Measurements from ENCODE around the gene NADK2. TPM values are rescaled to one million over a fixed set of nuclear protein-coding genes. Genes with fewer than 3 reads are reported as not detected.
A peak's percentile ranks its signal among the peaks of the same experiment; 100 is the strongest.

Gene NADK2
- total RNA-seq, 1 donor from 2014 or later: 36.8 TPM

DNA sequence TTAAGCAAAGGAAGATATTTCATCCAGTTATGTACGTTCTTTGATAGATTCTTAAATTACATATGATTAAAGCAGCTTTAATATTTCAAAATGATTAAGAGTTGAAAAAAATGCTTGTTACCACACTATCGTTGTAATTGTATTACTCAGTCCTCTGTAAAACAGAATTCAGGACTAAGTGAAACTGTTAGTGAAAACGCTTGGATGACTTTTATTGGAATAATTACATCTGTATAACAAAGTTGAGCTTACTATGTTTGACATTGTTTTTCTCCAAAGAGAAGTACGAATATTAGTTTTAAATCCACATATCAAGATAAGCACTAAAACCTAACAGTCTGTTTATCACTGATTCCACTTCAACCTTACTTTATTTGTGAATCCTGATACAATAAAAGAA lies 8.7 kb upstream of the NADK2 start:
- no peak for DNase-seq (ENCODE audit: low spot score)

DNA sequence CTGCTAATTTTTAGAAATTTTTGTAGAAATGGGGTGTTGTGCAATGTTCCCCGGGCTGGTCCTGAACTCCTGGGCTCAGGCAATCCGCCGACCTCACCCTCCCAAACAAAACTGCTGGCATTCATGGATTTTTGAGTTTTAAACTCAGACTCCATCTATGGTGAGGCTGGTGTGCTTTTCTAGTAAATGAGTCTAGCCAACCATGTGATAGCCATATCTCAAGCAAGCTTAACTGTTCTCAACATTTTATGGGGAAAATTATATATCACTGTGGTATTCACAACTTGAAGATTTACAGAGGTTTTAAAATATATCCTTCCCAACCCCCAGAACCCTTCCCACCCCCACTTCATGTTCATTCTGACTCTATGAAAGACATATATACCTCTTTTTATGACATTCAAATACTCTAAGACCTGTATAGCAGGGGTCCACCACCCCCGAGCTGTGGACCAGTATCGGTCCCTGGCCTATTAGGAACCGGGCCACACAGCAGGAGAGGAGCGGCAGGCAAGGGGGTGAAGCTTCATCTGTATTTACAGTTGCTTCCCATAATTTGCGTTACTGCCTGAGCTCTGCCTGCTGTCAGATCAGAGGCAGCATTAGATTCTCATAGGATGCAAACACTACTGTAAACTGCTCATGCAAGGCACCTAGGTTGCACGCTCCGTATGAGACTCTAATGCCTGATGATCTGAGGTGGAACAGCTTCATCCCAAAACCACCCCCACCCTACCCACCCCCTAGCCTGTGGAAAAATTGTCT lies 4.5 kb upstream of the NADK2 start:
- no peak for DNase-seq (ENCODE audit: low spot score)

DNA sequence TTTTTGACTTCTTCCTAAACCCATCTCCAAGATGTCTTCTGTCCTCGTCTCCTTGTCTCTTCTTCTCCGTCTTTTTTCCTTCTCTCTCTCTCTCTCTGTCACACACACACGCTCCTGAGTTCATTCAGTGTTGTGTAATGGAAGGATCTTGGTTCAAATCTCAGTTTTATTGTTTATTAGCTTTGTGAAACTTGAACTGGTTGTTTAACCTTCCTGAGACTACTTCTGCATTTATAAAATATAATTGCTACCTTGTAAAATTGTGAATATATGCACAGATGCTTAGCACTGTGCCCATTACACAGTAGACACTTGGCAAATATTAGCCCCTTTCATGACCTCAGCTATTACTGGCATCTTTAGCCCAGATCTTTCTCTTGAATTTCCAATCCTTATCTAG lies 2.4 kb upstream of the NADK2 start:
- no peak for DNase-seq (ENCODE audit: low spot score)

DNA sequence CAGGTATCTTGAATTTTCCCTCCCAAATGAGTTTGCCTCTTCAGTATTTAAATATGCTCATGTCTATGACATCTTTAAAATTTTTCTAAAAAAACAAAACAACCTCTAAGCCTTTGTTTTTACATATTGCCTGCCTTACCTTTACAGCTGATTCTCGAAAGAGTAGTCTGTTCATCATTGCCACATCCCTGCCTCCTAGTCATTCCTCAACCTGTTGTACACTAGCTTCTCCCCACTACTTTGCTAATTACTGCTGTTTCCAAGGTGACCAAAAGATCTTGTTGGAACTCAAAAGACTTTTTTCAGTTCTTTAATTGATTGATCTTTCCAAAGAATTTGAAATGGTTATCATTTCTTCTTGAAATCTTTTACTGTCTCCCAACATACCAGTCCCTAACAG lies 1.9 kb upstream of the NADK2 start:
- no peak for DNase-seq (ENCODE audit: low spot score)

DNA sequence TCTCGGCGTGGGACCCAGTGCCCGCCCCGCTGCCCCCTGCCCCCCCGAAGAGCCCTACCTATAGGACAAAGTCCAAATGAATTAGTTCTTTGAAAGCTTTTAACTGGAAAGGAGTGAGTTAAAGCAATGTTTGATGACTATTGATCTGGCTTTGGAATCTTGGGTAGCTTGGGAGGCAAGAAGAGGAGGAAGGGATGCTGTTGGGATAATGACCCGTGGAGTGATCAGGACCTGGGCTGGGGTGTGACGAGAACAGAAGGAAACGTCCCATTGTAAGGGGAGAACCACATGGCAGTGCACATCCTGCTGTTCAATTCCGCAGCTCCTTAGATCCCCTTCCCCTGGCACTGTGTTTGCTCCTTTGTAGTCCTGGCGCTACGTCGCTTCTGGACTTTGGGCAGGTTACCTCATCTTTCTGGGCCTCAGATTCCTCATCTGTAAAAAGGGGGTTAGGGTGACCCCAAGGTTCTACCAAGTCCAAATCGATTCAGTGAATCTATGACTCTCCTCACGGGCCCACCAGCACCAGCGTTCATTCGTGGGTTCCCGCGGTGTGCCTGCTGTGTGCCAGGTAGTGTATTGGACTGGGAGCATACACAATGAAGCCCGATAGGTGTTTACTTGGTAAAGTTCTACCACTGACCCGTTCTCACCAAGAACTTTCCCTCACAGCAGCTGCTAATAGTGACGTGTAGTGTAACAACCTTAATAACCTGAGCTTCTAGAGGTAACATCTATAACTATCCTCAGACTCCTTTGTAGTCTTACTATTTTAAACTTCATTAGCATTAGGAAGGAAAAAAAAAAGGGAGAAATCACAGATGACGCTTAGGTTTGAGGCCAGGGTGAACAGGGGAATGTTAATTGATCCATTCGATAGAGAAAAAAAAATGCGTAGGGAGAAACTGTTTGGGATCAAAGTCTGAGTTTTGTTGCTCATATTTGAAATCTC lies 1.1 kb upstream of the NADK2 start:
- no peak for DNase-seq (ENCODE audit: low spot score)

DNA sequence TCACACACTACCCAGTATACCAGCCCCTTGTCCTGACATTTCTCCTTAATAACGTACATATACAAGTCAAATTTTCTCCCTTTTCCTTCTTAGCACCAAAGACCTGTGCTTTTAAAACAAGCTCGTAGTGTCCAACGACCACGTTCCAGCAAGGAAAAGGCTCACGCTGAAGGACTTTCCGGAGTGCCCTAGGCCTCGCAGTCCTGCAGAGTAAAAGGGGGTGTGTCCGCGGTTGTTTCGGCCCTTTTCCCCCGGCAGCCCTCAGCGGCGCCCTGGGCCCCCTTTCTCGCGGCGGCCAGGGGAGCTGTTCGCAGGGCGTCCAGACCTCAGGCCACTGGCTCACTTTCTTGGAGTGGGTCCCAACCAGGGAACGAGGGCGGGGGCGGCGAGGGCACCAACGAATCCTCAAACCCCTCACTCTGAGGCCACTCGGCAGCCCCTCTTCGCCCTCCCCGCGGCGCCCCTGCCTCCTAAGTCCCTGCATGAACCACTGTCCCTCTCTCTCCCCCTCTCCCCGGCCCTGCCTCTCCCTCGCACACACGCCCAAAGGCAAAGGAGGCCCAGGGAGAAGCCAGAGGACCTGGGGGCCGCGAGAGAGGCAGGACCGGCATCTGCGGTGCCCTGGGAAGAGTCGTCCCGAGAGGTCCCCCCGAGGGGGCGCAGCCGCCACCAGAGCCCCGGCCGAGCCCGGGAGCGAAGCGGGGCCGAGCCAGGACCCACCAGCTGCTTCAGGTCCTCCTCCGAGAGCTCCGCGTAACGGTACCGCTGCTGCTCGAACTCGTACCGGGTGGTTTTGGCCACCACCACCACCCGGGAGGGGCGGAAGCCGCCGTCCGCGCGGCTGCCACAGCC lies 720 bp downstream of the NADK2 start:
- DNase-seq (ENCODE audit: low spot score): peak; percentile 53

DNA sequence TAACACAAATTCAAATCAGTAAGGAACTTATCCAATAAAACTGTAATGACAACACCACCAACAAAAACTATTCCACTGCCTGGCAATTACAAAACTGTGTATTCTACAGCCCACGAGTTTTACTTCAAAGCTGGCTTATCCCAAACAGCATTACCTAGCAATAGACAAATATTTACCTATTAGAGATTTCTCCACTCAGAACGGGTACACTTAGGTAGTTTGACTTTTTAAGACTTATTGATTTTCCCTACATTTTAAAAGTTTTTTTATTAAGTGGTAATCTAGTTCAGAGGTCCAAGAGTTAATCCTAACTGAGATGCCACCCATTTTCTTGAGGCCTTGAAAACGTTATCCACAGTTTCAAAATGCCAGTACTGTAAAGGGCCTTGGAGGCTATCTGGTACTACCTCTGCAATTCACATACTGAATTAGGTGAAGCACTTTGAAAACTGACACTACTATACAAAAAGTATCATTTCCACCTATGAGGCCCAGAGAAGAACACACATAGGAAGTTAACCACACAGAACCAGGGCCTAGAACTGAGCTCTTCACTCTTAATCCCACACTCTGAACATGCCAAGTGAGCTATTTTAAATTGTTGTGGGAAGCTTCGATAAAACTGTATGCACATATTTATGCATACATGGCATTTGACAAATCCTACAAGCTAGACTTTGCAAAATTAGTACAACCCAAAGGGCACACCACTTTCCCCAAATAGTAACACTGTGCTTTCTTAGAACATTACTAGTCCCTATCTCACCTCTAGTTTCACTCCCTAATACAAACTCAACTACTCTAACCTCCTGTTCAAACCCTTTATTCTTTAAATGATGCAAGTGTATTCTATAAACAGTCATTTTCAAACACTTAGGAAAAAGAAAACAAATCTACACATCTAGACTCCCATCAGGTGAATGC lies 2.1 kb downstream of the NADK2 start:
- DNase-seq (ENCODE audit: low spot score): no peak

DNA sequence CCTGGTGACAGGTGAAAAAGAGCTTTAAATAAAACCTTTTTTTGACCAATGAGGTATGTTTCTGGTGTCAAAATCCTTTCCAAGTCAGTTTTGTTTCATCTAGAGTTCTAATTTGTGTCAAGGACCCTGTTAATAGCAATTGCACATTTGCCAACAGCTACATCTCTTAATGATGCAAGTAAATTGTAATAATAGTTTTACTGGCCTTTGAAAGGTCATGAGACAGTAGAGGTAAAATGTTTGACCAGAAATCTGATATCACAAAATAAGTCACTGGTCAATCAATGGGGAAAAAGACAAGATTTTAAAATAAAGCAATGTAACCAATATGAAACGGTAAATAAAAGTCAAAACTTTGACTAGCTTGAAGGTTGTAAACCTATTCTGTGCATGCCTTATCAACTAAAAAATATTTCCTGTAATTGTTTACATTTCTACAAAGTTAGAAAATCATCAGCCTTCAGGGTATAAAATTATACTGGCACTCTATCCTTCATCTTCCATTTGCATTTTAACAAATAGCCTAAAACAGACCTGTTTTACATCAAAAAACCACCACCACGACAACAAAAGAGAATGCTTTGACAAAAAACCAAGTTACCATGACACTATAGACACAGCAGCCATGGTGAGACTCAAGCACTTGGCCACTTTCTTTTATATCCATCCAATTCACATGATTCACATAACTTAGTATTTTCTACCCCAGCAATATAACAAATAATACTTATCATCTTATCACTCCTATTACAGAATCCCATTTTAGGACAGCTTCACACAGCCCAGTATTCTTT lies 3.0 kb downstream of the NADK2 start:
- DNase-seq (ENCODE audit: low spot score): no peak

DNA sequence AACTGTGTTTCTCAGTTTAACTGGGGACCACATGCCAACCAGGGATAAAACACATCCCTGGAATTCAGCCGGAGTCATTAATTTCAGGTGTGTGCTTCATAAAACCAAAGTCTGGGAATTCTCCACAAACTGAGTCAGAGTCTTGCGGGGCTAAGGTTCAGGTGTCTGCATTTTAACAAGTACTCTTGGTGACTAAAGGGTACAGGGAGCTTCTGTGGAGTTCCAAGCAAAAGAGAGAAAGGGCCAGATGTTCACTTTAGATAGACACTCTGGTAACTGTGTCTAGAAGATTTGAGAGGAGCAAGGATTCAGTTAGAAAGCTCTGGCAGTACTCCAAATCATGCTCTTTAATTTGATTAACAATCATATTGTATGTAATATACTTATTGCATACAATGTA lies 4.0 kb downstream of the NADK2 start:
- DNase-seq (ENCODE audit: low spot score): no peak

DNA sequence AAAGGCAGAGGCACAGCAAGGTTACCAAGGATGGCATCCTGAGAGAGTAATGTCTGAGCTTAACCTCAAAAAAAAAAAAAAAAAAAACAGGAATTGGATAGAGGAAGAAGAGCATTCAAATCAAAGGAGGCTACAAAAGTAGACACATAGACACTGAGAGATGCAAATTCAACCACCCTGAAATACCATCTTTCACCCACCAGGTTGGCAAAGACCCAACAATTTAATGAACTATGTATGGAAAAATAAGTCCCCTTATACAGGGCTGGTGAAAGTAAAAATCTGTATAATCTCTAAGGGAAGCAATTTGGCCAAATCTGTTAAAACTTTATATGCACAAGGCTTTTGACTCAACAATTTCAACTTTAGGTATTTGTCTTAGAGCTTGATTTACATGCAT lies 4.9 kb downstream of the NADK2 start:
- DNase-seq (ENCODE audit: low spot score): no peak

DNA sequence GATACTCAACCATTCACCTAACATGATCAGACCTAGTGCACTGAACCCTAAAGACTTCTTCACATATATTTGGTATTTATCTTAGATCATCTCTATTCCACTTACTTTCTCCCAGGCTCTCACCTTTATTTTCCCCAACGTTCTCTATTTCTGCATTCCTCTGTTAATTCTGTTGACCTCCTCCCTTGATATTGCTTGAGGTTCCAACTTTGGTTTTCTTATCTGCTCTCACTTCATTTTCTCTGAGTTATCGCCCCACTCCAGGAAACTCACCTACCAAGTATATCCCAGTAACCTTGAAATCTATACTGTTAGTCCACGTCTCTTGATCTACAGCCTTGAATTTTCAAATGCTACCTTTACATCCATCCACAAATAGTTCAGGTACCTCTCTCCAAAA lies 9.2 kb downstream of the NADK2 start:
- DNase-seq (ENCODE audit: low spot score): no peak

DNA sequence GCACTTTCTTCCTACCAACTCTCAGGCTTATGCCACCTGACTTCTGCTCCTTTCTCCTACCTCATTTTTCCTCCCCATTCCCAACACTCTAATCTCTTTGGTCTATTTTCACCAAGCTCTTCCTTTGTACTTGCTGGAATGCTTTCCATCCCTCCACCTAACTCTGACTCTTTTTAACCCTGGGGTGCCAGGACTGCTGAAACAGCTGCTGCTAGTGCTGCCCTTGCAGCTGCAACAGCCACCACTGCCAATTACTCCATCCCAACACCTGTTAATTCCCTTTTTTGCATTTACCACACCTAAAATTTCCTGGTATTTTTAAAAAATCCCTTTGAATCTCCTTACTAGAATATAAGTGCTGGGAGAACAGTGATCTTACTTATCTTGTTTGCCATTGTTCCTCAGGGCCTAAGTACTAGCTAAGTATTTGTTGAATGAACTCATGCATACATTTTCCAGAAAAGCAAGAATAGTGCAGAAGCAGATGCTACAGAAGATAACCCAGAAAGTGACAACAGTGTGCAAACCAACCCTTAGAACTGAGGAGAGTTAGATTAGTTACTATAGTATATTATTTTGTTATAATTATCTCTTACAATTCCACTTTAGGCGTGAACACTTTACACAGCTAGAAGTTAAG lies 11.5 kb downstream of the NADK2 start:
- no peak for DNase-seq (ENCODE audit: low spot score)

DNA sequence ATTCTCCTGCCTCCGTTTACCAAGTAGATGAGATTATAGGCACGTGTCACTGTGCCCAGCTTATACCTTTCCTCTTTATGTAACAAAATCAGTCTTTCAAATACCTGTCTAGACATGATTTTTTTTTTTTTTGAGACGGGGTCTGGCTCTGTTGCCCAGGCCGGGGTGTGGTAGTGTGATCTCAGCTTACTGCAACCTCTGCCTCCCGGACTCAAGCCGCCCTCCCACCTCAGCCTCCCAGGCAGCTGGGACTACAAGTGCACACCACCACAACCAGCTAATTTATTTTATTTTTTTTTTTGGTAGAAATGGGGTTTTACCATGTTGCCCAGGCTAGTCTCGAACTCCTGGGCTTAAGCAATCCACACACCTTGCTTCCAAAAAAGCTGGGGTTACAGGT lies 13.2 kb downstream of the NADK2 start:
- DNase-seq (ENCODE audit: low spot score): no peak

DNA sequence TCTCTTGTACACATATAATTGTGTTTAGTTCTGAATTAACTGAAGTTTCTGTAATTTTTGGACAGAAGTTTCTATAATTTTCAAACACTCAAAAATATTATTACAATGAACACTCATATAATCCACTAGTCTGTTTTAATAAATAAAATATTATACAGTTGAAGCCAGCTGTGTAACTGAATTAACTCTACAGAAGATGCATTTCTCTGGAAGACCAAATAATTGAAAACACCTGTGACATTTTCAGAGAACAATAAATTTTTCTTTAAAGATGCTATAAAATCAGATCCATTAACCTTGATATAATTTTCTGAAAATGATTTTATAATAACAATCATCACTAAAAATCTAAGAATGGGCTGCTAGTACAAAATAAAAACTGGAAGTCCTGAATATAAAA lies 14.7 kb downstream of the NADK2 start:
- DNase-seq (ENCODE audit: low spot score): no peak

DNA sequence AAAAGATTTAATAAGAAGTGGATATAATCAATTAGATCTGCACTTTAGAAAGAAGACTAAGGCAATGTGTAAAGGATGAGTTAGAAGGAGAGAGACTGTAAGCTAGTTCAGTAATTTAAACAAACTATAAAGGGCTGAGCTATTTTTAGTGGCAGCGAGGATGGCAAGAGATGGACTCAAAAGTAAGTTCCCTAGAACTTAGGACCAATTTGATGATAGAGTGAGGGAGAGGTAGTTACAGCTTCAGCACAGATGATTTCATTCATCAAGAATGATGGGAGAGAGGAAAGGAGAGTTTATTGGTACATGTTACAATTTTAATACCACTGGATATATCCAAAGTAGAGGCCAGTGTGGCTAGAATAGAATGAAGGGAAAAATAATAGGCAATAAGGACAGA lies 19.1 kb downstream of the NADK2 start:
- DNase-seq (ENCODE audit: low spot score): no peak

DNA sequence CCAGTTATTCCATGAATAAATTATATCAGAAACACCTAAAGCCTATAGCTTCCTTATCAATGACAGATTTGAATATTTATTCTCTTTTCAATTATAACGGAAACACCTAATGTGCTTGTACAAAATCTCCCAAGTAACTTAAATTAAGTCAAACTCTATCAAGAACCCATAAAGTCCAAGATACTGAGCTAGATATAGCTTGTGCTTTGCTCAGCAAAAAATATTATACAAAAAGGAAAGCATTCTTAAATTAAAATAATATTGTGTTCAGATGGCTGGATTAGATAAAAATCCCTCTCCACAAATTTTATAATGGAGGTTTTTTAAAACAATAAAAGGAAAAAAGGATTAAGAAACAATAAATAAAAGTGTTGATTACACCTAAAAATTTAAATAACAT lies 23.7 kb downstream of the NADK2 start:
- DNase-seq (ENCODE audit: low spot score): no peak

DNA sequence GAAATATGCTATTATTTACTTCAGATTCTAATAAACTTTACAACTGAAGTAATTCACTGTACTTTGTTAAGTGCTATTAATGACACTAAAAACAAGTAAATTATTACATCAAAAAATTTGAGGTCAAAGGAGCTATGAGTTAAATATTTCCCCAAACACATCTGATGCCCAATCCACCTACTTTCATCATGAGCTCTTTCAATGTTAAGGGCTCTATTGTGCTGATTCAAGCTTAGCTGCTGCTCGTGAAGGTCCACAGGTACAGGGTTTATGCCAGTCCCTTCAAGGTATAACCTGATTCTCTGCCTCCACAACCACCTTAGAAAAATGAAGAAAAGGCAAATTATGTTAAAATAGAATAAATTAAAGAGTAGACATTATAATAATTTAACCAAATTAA lies 24.2 kb downstream of the NADK2 start:
- DNase-seq (ENCODE audit: low spot score): no peak

DNA sequence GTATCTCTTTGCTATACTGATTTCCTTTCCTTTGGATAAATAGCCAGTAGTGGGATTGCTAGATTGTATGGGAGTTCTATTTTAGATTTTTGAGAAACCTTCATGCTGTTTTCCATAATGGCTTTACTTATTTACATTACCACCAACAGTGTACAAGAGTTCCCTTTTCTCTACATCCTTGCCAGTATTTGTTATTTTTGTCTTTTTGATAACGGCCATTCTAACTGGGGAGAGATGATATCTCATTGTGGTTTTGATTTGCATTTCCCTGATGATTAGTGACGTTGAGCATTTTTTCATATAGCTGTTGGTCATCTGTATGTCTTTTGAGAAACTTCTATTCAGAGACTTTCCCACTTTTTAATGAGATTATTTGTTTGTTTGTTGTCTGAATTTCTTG lies 25.8 kb downstream of the NADK2 start:
- no peak for DNase-seq (ENCODE audit: low spot score)

DNA sequence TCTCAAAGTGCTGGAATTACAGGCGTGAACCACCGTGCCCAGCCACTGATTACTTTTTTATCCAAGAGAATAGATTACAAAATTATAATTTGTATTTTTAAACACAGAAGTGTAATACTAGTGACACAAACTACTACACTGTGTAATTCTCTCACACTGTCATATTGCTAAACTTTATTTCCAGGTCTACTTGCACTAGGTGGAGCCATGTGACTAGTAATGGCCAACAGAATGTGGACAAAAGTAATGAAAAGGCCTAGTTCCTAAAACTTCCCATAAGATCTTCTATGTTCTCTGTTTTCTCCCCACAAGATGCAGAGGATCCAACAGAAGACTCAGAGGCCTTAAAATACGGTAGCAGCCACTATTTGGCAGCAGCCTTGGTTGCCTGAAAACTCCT lies 27.3 kb downstream of the NADK2 start:
- DNase-seq (ENCODE audit: low spot score): no peak

DNA sequence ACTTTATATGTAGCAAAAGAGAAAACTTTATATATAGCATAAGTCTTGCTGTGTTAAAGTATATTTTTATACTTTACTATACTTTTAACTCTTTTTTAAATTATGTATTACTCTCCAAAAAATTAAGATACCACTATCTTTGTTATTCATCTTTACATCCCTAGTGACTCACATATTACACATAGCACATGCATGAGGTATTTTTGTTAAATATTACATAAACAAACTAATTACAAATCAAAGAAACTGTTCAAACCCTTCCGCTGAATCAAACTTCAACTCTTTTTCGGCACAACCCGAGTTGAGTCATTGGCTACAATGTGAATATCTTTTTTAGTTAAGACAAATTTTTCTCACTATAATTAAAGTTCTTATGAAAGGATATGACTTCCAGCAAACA lies 32.1 kb downstream of the NADK2 start:
- DNase-seq (ENCODE audit: low spot score): no peak
